Astrocyte of the cerebellum (primary cell): ENCODE measurements around the gene SUCLA2.
"Not testable (repeated sequence)": the region's sequence is repeated elsewhere in the genome, so short reads cannot be mapped to it uniquely, and the experiment has no call there.

Source experiments
- DNase-seq: peaks from one replicate; pipeline ENCODE4 v3.0.0-alpha.2; 2011; ENCODE audit warnings: low read depth
- H3K4me3 ChIP-seq: 2 replicates; pipeline ENCODE4 v1.5.1; 2011; ENCODE audit warnings: mild to moderate bottlenecking, low read depth, low read length, moderate library complexity
- CTCF ChIP-seq: IDR thresholded peaks from 2 replicates; pipeline ENCODE4 v1.5.1; 2012; ENCODE audit warnings: low read length, low read depth, moderate library complexity, mild to moderate bottlenecking; ENCODE audit errors: missing control alignments
- in situ Hi-C: cut with HindIII; loops from 2 replicates; pipeline ENCODE4 v1.10.0; 2017; ENCODE audit warnings: low sequenced_read_pairs

Gene SUCLA2

GRCh38 chr13:48014359-48014758 is 13.3 kb upstream of the SUCLA2 start:
- in situ Hi-C loops, result no loop called here
- no peak overlapping the region for H3K4me3 ChIP-seq
- no peak for TF ChIP-seq CTCF
- DNase-seq, result no peak

- DNase-seq, result no peak
- no peak for TF ChIP-seq CTCF
- no peak overlapping the region for H3K4me3 ChIP-seq
- in situ Hi-C loops, result no loop called here
Observed at GRCh38 chr13:48012668-48013067, 11.6 kb upstream of the SUCLA2 start.

GRCh38 chr13:48010698-48011097 is 9.6 kb upstream of the SUCLA2 start:
- TF ChIP-seq CTCF, result no peak
- no peak for DNase-seq
- no peak overlapping the region for H3K4me3 ChIP-seq
- in situ Hi-C loops, result no loop called here

GRCh38 chr13:48009284-48009683 is 8.2 kb upstream of the SUCLA2 start:
- in situ Hi-C loops, result no loop called here
- peak; percentile 69 for DNase-seq
- H3K4me3 ChIP-seq, result no peak overlapping the region
- no peak for TF ChIP-seq CTCF

GRCh38 chr13:48006396-48006795 is 5.3 kb upstream of the SUCLA2 start:
- TF ChIP-seq CTCF, result no peak
- DNase-seq, result no peak
- in situ Hi-C loops, result no loop called here
- H3K4me3 ChIP-seq, result no peak overlapping the region

GRCh38 chr13:48004201-48004600 is 3.1 kb upstream of the SUCLA2 start:
- in situ Hi-C loops, result no loop called here
- no peak for TF ChIP-seq CTCF
- no peak for DNase-seq
- H3K4me3 ChIP-seq, result no peak overlapping the region

GRCh38 chr13:48001999-48002398 is 926 bp upstream of the SUCLA2 start:
- DNase-seq, in situ Hi-C loops, H3K4me3 ChIP-seq: not testable (repeated sequence)
